Fibroblast of the conjunctiva (primary cell): ENCODE results near the gene ALKBH8.
"Not testable (repeated sequence)": the region's sequence is repeated elsewhere in the genome, so short reads cannot be mapped to it uniquely, and the experiment has no call there.

ENCODE experiments used
- DNase-seq: peaks from one replicate; pipeline ENCODE4 v3.0.0-alpha.2; 2010; ENCODE audit warnings: low read depth

The ALKBH8 gene

GRCh38 chr11:107577346-107577711, 11.8 kb upstream of the ALKBH8 start:
- DNase-seq, result no peak

GRCh38 chr11:107576497-107577345, 11.2 kb upstream of the ALKBH8 start:
- DNase-seq, result not testable (repeated sequence)

- DNase-seq, result no peak
Observed at GRCh38 chr11:107573438-107573837, 7.9 kb upstream of the ALKBH8 start.

GRCh38 chr11:107570015-107570414, 4.5 kb upstream of the ALKBH8 start:
- DNase-seq, result no peak

GRCh38 chr11:107567739-107568335, 2.3 kb upstream of the ALKBH8 start:
- DNase-seq, result no peak

- no peak for DNase-seq
Observed at GRCh38 chr11:107566569-107566968, 1.0 kb upstream of the ALKBH8 start.

GRCh38 chr11:107565955-107566501, 493 bp upstream of the ALKBH8 start:
- DNase-seq, result not testable (repeated sequence)

GRCh38 chr11:107564877-107565218, 687 bp downstream of the ALKBH8 start:
- DNase-seq, result no peak

GRCh38 chr11:107563702-107564101, 1.8 kb downstream of the ALKBH8 start:
- peak; percentile 49 for DNase-seq

GRCh38 chr11:107562647-107563208, 2.8 kb downstream of the ALKBH8 start:
- DNase-seq, result peak; percentile 12

GRCh38 chr11:107561688-107562087, 3.8 kb downstream of the ALKBH8 start:
- DNase-seq, result peak; percentile 4

- DNase-seq, result no peak
Observed at GRCh38 chr11:107550304-107550703, 15.2 kb downstream of the ALKBH8 start.

- DNase-seq, result no peak
Observed at GRCh38 chr11:107549954-107550285, 15.6 kb downstream of the ALKBH8 start.

GRCh38 chr11:107549253-107549953, 16.1 kb downstream of the ALKBH8 start:
- no peak for DNase-seq

GRCh38 chr11:107547961-107548360, 17.6 kb downstream of the ALKBH8 start:
- DNase-seq, result no peak

GRCh38 chr11:107545101-107545514, 20.4 kb downstream of the ALKBH8 start:
- DNase-seq, result no peak

GRCh38 chr11:107538821-107539220, 26.7 kb downstream of the ALKBH8 start:
- DNase-seq, result no peak

GRCh38 chr11:107538239-107538638, 27.3 kb downstream of the ALKBH8 start:
- DNase-seq, result no peak

- DNase-seq, result not testable (repeated sequence)
Observed at GRCh38 chr11:107537155-107537554, 28.4 kb downstream of the ALKBH8 start.

- no peak for DNase-seq
Observed at GRCh38 chr11:107526197-107526596, 39.3 kb downstream of the ALKBH8 start.

GRCh38 chr11:107508858-107509244, 56.7 kb downstream of the ALKBH8 start:
- DNase-seq, result no peak

- no peak for DNase-seq
Observed at GRCh38 chr11:107508201-107508857, 57.2 kb downstream of the ALKBH8 start.
